HG02623 (cell line): Measurements from ENCODE around the gene P2RY11.

ENCODE experiments used
- ATAC-seq: cut with Tn5 transposase; IDR thresholded peaks from one replicate; pipeline ENCODE4 v1.9.1; 2021; ENCODE audit warnings: moderate library complexity; ENCODE audit not compliant: unreplicated experiment

Gene P2RY11

GRCh38 chr19:10092648-10093294 is 18.7 kb upstream of the P2RY11 start:
- ATAC-seq: no peak

GRCh38 chr19:10093295-10094186 is 18.0 kb upstream of the P2RY11 start:
- ATAC-seq: no peak

GRCh38 chr19:10095622-10095947 is 15.9 kb upstream of the P2RY11 start:
- ATAC-seq: no peak

- ATAC-seq: peak; percentile 72
These were observed 15.4 kb upstream of the P2RY11 start for GRCh38 chr19:10095948-10096614.

- ATAC-seq: no peak
These were observed 14.9 kb upstream of the P2RY11 start for GRCh38 chr19:10096615-10096963.

- ATAC-seq: no peak
These were observed 11.2 kb upstream of the P2RY11 start for GRCh38 chr19:10100163-10100785.

- ATAC-seq: peak; percentile 27
These were observed 8.7 kb upstream of the P2RY11 start for GRCh38 chr19:10102787-10103236.

GRCh38 chr19:10104130-10104513 is 7.4 kb upstream of the P2RY11 start:
- ATAC-seq: no peak

- peak; percentile 31 for ATAC-seq
These were observed 6.6 kb upstream of the P2RY11 start for GRCh38 chr19:10104665-10105508.

GRCh38 chr19:10105509-10106099 is 5.9 kb upstream of the P2RY11 start:
- peak; percentile 15 for ATAC-seq

- peak; percentile 44 for ATAC-seq
These were observed 5.2 kb upstream of the P2RY11 start, which contains the start of gene PPAN for GRCh38 chr19:10106100-10106936. Gene PPAN, plus strand, starts transcription at chr19:10106362. Its CDS starts 33 bp downstream, at chr19:10106395.

GRCh38 chr19:10107254-10107653 is 4.2 kb upstream of the P2RY11 start:
- no peak for ATAC-seq

- ATAC-seq: no peak
These were observed 3.6 kb upstream of the P2RY11 start for GRCh38 chr19:10107817-10108367.

- ATAC-seq: no peak
These were observed 2.0 kb upstream of the P2RY11 start for GRCh38 chr19:10109528-10109927.

GRCh38 chr19:10110076-10110971 is 1.2 kb upstream of the P2RY11 start:
- ATAC-seq: no peak

GRCh38 chr19:10110972-10111317 is 548 bp upstream of the P2RY11 start:
- no peak for ATAC-seq

- ATAC-seq: no peak
These were observed 706 bp downstream of the P2RY11 start for GRCh38 chr19:10112037-10112761.
